IMR-90 (cell line): ENCODE results near the gene SIRT7. TPM values are rescaled to one million over a fixed set of nuclear protein-coding genes. Genes with fewer than 3 reads are reported as not detected.

Experiments
- ATAC-seq: fragments of 200-7000 bp; cut with Tn5 transposase; 2 replicates; pipeline ENCODE4 v1.9.1; 2020; ENCODE audit warnings: low read depth, mild to moderate bottlenecking, moderate library complexity
- BruUV-seq: library from RNA; stranded (reverse); fragments of 400-500 nt; replicated peaks from 2 replicates; lab custom pipeline; 2021; lab: Mats Ljungman, UMichigan
- CTCF ChIA-PET: fragments of 300-600 bp; formaldehyde crosslinking; extraction: SDS; loops from one replicate; lab custom pipeline; 2021; ENCODE audit warnings: antibody characterized with exemption; lab: Yijun Ruan, JAX
- POLR2A ChIA-PET: fragments of 300-600 bp; sonication (Branson Sonifier 250); formaldehyde crosslinking; loops from one replicate; lab custom pipeline; 2022; ENCODE audit warnings: antibody characterized with exemption; ENCODE audit not compliant: unreplicated experiment; lab: Charles Lee
- DNase-seq: peaks from one replicate; pipeline ENCODE4 v3.0.0; 2013
- H2AFZ ChIP-seq: replicated peaks from 2 replicates; pipeline ENCODE3; 2013; ENCODE audit warnings: low read length, mild to moderate bottlenecking; ENCODE audit not compliant: poor library complexity
- H2AK5ac ChIP-seq: 2 replicates; pipeline ENCODE4 v1.6.1; 2013; ENCODE audit warnings: low read depth, low read length, inconsistent platforms
- H2AK9ac ChIP-seq: replicated peaks from 2 replicates; pipeline ENCODE3; 2013; ENCODE audit warnings: mild to moderate bottlenecking, low read depth, low read length, moderate library complexity; ENCODE audit not compliant: poor library complexity
- H2BK120ac ChIP-seq: 2 replicates; pipeline ENCODE4 v1.6.1; 2013; ENCODE audit warnings: low read depth, low read length, inconsistent platforms
- H2BK15ac ChIP-seq: 3 replicates; pipeline ENCODE4 v1.6.1; 2013; ENCODE audit warnings: low read depth, low read length, inconsistent platforms
- H2BK20ac ChIP-seq: 2 replicates; pipeline ENCODE4 v1.6.1; 2013; ENCODE audit warnings: low read depth, mild to moderate bottlenecking, inconsistent platforms, low read length, moderate library complexity
- H2BK5ac ChIP-seq: 2 replicates; pipeline ENCODE4 v1.6.1; 2013; ENCODE audit warnings: mild to moderate bottlenecking, low read depth, low read length, inconsistent platforms; ENCODE audit not compliant: poor library complexity, severe bottlenecking
- H3K14ac ChIP-seq: replicated peaks from 2 replicates; pipeline ENCODE4 v1.6.1; 2013; ENCODE audit warnings: low read depth, low read length, inconsistent platforms
- H3K18ac ChIP-seq: 2 replicates; pipeline ENCODE4 v1.6.1; 2013; ENCODE audit warnings: low read depth, low read length, control low read depth
- H3K23ac ChIP-seq: 2 replicates; pipeline ENCODE4 v1.6.1; 2013; ENCODE audit warnings: low read depth, low read length, inconsistent platforms
- H3K27ac ChIP-seq: 2 replicates; pipeline ENCODE4 v1.5.1; 2013; ENCODE audit warnings: mild to moderate bottlenecking, control low read depth, low read length; ENCODE audit not compliant: insufficient read depth
- H3K27me3 ChIP-seq: 2 replicates; pipeline ENCODE4 v1.6.1; 2013; ENCODE audit warnings: low read length; ENCODE audit not compliant: control insufficient read depth, insufficient read depth
- H3K36me3 ChIP-seq: 2 replicates; pipeline ENCODE4 v1.6.1; 2013; ENCODE audit warnings: low read length, mixed read lengths; ENCODE audit not compliant: control insufficient read depth, insufficient read depth
- H3K4ac ChIP-seq: 2 replicates; pipeline ENCODE4 v1.6.1; 2013; ENCODE audit warnings: low read depth, low read length, inconsistent platforms
- H3K4me1 ChIP-seq: 2 replicates; pipeline ENCODE4 v1.6.1; 2013; ENCODE audit warnings: low read length, mixed read lengths; ENCODE audit not compliant: control insufficient read depth, insufficient read depth
- H3K4me2 ChIP-seq: 2 replicates; pipeline ENCODE4 v1.6.1; 2013; ENCODE audit warnings: low read depth, mild to moderate bottlenecking, control low read depth, low read length, moderate library complexity
- H3K4me3 ChIP-seq: 2 replicates; pipeline ENCODE4 v1.5.1; 2013; ENCODE audit warnings: low read depth, mild to moderate bottlenecking, control low read depth, low read length, moderate library complexity; ENCODE audit not compliant: insufficient read depth
- H3K56ac ChIP-seq: 2 replicates; pipeline ENCODE4 v1.6.1; 2013; ENCODE audit warnings: low read length, inconsistent platforms; ENCODE audit not compliant: insufficient read depth; ENCODE audit errors: extremely low read depth
- H3K79me1 ChIP-seq, 2 experiments: 2 replicates each; pipeline ENCODE4 v1.6.1; 2013; ENCODE audit warnings: low read length in 2 of 2, inconsistent platforms in 1 of 2, low read depth in 1 of 2
- H3K9ac ChIP-seq: 2 replicates; pipeline ENCODE4 v1.6.1; 2013; ENCODE audit warnings: low read depth, low read length, control low read depth
- H3K9me1 ChIP-seq: 2 replicates; pipeline ENCODE4 v1.6.1; 2013; ENCODE audit warnings: low read length, inconsistent platforms; ENCODE audit not compliant: insufficient read depth
- H3K9me3 ChIP-seq: 2 replicates; pipeline ENCODE4 v1.6.1; 2013; ENCODE audit warnings: low read length; ENCODE audit not compliant: control insufficient read depth, insufficient read depth
- H4K20me1 ChIP-seq: 2 replicates; pipeline ENCODE4 v1.6.1; 2013; ENCODE audit warnings: low read length, inconsistent platforms; ENCODE audit not compliant: insufficient read depth
- H4K5ac ChIP-seq: 2 replicates; pipeline ENCODE4 v1.6.1; 2013; ENCODE audit warnings: mild to moderate bottlenecking, low read depth, low read length, control low read depth
- H4K8ac ChIP-seq, 2 experiments: 2 replicates each; pipeline ENCODE4 v1.6.1; 2013; ENCODE audit warnings: low read depth in 2 of 2, low read length in 2 of 2, control low read depth in 1 of 2, inconsistent platforms in 1 of 2
- H4K91ac ChIP-seq: 2 replicates; pipeline ENCODE4 v1.6.1; 2013; ENCODE audit warnings: low read depth, low read length, inconsistent platforms; ENCODE audit not compliant: insufficient read depth
- BHLHE40 ChIP-seq: fragments of 150-350 bp; IDR thresholded peaks from 2 replicates; pipeline ENCODE4 v1.6.1; 2016; ENCODE audit warnings: mild to moderate bottlenecking, low read depth, low read length
- CEBPB ChIP-seq: IDR thresholded peaks from 2 replicates; pipeline ENCODE4 v1.6.1; 2012; ENCODE audit warnings: low read depth, low read length, improper control_type of control experiment
- CHD1 ChIP-seq: IDR thresholded peaks from 2 replicates; pipeline ENCODE4 v1.6.1; 2012; ENCODE audit warnings: low read depth, low read length, improper control_type of control experiment
- FOS ChIP-seq: fragments of 150-350 bp; IDR thresholded peaks from 2 replicates; pipeline ENCODE4 v1.6.1; 2016; ENCODE audit warnings: low read depth, low read length
- MAFK ChIP-seq: IDR thresholded peaks from 2 replicates; pipeline ENCODE4 v1.6.1; 2012; ENCODE audit warnings: low read depth, low read length, improper control_type of control experiment
- MAZ ChIP-seq: IDR thresholded peaks from 2 replicates; pipeline ENCODE4 v1.6.1; 2012; ENCODE audit warnings: low read depth, mild to moderate bottlenecking, low read length, improper control_type of control experiment, moderate library complexity, borderline replicate concordance
- MXI1 ChIP-seq: IDR thresholded peaks from 2 replicates; pipeline ENCODE4 v1.6.1; 2012; ENCODE audit warnings: low read depth, mild to moderate bottlenecking, low read length, moderate library complexity, borderline replicate concordance
- NFE2L2 ChIP-seq: fragments of 150-350 bp; IDR thresholded peaks from 2 replicates; pipeline ENCODE4 v1.6.1; 2016; ENCODE audit warnings: low read depth, mild to moderate bottlenecking, low read length
- POLR2A ChIP-seq: IDR thresholded peaks from 2 replicates; pipeline ENCODE4 v1.6.1; 2012; ENCODE audit warnings: mild to moderate bottlenecking, low read depth, low read length
- RAD21 ChIP-seq: IDR thresholded peaks from 2 replicates; pipeline ENCODE4 v1.6.1; 2012; ENCODE audit warnings: low read length, improper control_type of control experiment
- RCOR1 ChIP-seq: IDR thresholded peaks from 2 replicates; pipeline ENCODE4 v1.6.1; 2012; ENCODE audit warnings: mild to moderate bottlenecking, low read length, improper control_type of control experiment; ENCODE audit not compliant: insufficient replicate concordance
- SMC3 ChIP-seq: fragments of 150-350 bp; IDR thresholded peaks from 2 replicates; pipeline ENCODE4 v1.6.1; 2016; ENCODE audit warnings: low read depth, mild to moderate bottlenecking, antibody characterized with exemption, low read length, moderate library complexity
- WGBS, 2 experiments: methylation state at CpG; one replicate each; pipeline versions ENCODE4 v1.1.5 to v1.1.7; 2013; ENCODE audit warnings: missing lambda C conversion rate in 2 of 2; ENCODE audit not compliant: insufficient read length in 1 of 2; ENCODE audit errors: extremely low coverage in 2 of 2; 5-methylcytosine and 5-hydroxymethylcytosine counted together
- dilution Hi-C: fragments of 300-500 bp; cut with HindIII; formaldehyde crosslinking; loops from one replicate; pipeline ENCODE4 v1.14.3; 2018; ENCODE audit warnings: low sequenced_read_pairs; ENCODE audit not compliant: unreplicated experiment
- in situ Hi-C: fragments of 300-500 bp; cut with MboI; formaldehyde crosslinking; loops from 3 replicates; pipeline ENCODE4 v1.14.3; 2019; ENCODE audit warnings: low sequenced_read_pairs, inconsistent platforms, mixed read lengths
- intact Hi-C: fragments of 100-400 bp; cut with micrococcal nuclease; formaldehyde crosslinking; loops from 2 replicates; pipeline ENCODE4 v1.10.0; 2022
- polyA plus RNA-seq, 3 experiments: library from polyadenylated mRNA; depleted of rRNA; stranded (reverse); fragments of >200 nt; gene quantifications; 2 replicates each; pipeline ENCODE4 v1.2.3, GENCODE V29; 2012; ENCODE audit warnings: low replicate concordance in 1 of 3
- total RNA-seq: library from RNA; depleted of rRNA; stranded (reverse); fragments of >200 nt; gene quantifications from 2 replicates; pipeline ENCODE4 v1.2.3, GENCODE V29; 2012
- TF ChIP-seq, protein P1 (sequence below): fragments of 150-350 bp; IDR thresholded peaks from 2 replicates; pipeline ENCODE4 v1.6.1; 2017; ENCODE audit warnings: mild to moderate bottlenecking, antibody characterized with exemption, low read length, low read depth
- TF ChIP-seq, protein P2 (sequence below): conservative IDR thresholded peaks from 2 replicates; pipeline ENCODE4 v1.5.1; 2012; ENCODE audit warnings: mild to moderate bottlenecking, low read depth, low read length, improper control_type of control experiment

The SIRT7 gene
- total and polyA plus RNA-seq, 2 of the 4 experiments (the other 2 are of a cell fraction), result 14.5 to 19.8 TPM

DNA sequence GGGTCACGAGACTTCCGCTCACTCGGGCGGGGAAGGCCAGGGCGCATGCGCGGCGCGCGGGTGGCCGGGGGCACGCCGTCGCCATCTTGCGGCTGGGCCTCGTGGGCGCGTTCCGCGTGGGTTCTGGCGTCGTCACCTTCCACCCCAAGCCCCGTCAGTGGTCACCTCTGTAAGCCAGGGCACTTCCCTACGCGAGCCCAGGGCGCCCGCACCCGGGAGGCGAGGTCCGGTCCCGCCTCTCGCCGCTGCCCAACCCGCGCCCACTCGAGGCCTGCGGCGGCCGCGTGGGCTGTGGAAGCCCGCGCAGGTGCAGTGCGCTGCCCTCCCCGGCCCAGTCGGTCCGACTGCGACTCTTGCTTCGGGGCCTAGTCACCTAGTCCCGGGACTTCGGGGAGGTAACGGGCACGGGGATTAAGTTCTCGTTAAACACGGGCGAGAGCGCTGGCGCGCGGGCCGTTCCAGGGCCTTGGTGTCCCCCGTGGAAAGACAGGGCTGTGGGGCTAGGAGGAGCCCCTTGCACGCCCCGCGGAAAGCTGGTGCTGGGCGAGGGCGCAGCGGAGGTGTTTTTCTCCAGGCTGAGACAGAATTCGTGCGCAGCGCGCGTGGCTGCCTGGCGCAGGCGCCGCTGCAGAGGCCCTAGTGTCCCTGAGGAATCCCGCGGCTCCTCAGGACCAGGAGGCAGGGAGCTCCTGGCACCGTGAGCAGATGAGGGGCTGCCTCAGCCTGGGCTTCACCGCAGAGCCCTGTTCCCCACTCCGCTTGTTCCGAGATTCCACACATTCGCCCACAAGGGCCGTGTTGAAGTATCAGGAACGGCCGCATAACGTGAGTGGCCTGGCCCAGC lies 46.4 kb downstream of the SIRT7 start:
- peak overlapping the region; percentile 98 to 99 for H4K8ac ChIP-seq
- peak overlapping the region; percentile 99 for H2BK5ac ChIP-seq
- H2BK15ac ChIP-seq, result no peak overlapping the region; the same call in 2 of the 3 replicates
- peak overlapping the region; percentile 99 for H3K27ac ChIP-seq
- intact Hi-C loops (loop anchor here (2.0 kb wide), 1 partner anchor 151 kb away; the partner anchor contains the start of genes CENPX and LRRC45), in situ Hi-C loops (no loop called here), dilution Hi-C loops (no loop called here)
- DNase-seq (peak; percentile 83), ATAC-seq (peak; percentile 4)
- H2BK20ac ChIP-seq, result no peak overlapping the region
- H3K9me1 ChIP-seq, result peaks cover 8% of the 10 kb centered on the region; the same call in 1 of the 2 replicates
- H2AK9ac ChIP-seq, result peak overlapping the region; percentile 100
- H3K79me1 ChIP-seq, result peaks cover 5 to 58% of the 10 kb centered on the region in 2 experiments; a peak in 3 of 4 replicates
- ChIA-PET POLR2A (interaction anchor here (0.5 to 0.6 kb wide), 2 partner anchors 225 to 241 kb away, joined by 3 to 4 read pairs; no protein-coding TSS in a partner anchor), CTCF (interaction anchor here (0.5 kb wide), 1 partner anchor 78 kb away, joined by 3 read pairs; no protein-coding TSS in a partner anchor)
- peak overlapping the region; percentile 87 for H3K4me3 ChIP-seq
- H3K18ac ChIP-seq, result peak overlapping the region; percentile 85
- H3K23ac ChIP-seq, result peak overlapping the region; percentile 99
- peak overlapping the region; percentile 68 for H2BK120ac ChIP-seq
- peak overlapping the region; percentile 100 for H2AK5ac ChIP-seq
- no peaks in the 10 kb centered on the region for H3K27me3 ChIP-seq
- WGBS, 2 experiments, result 2% methylated on average over 49 of the region's 86 CpGs; no CpG with 5 or more reads in 1 of the 2 experiments
- peaks cover 39% of the 10 kb centered on the region for H4K20me1 ChIP-seq
- H3K4me1 ChIP-seq, result peaks cover 33% of the 10 kb centered on the region
- peaks cover 24% of the 10 kb centered on the region for H3K36me3 ChIP-seq
- H3K9ac ChIP-seq, result peak overlapping the region; percentile 97
- peak overlapping the region; percentile 98 for H4K91ac ChIP-seq
- TF ChIP-seq CHD1, result no peak
- no peak for TF ChIP-seq NFE2L2
- TF ChIP-seq RCOR1, result no peak
- peak; percentile 4; the same call in 1 of the 2 replicates for TF ChIP-seq POLR2A
- peak; percentile 90; the same call in 1 of the 2 replicates for TF ChIP-seq MAZ
- TF ChIP-seq MAFK, result no peak
- TF ChIP-seq FOS, result no peak
- TF ChIP-seq, protein P1, sequence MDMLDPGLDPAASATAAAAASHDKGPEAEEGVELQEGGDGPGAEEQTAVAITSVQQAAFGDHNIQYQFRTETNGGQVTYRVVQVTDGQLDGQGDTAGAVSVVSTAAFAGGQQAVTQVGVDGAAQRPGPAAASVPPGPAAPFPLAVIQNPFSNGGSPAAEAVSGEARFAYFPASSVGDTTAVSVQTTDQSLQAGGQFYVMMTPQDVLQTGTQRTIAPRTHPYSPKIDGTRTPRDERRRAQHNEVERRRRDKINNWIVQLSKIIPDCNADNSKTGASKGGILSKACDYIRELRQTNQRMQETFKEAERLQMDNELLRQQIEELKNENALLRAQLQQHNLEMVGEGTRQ, result peak; percentile 80
- TF ChIP-seq, protein P2, sequence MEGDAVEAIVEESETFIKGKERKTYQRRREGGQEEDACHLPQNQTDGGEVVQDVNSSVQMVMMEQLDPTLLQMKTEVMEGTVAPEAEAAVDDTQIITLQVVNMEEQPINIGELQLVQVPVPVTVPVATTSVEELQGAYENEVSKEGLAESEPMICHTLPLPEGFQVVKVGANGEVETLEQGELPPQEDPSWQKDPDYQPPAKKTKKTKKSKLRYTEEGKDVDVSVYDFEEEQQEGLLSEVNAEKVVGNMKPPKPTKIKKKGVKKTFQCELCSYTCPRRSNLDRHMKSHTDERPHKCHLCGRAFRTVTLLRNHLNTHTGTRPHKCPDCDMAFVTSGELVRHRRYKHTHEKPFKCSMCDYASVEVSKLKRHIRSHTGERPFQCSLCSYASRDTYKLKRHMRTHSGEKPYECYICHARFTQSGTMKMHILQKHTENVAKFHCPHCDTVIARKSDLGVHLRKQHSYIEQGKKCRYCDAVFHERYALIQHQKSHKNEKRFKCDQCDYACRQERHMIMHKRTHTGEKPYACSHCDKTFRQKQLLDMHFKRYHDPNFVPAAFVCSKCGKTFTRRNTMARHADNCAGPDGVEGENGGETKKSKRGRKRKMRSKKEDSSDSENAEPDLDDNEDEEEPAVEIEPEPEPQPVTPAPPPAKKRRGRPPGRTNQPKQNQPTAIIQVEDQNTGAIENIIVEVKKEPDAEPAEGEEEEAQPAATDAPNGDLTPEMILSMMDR, result peak; percentile 30; the same call in 1 of the 2 replicates
- peak; percentile 98 for TF ChIP-seq BHLHE40
- no peak for TF ChIP-seq SMC3
- peak; percentile 88; the same call in 1 of the 2 replicates for TF ChIP-seq MXI1
- TF ChIP-seq CEBPB, result no peak
- TF ChIP-seq RAD21, result no peak
- H2AFZ ChIP-seq, result peak overlapping the region; percentile 99
- H4K5ac ChIP-seq, result peak overlapping the region; percentile 95
- H3K9me3 ChIP-seq, result no peaks in the 10 kb centered on the region
- H3K4me2 ChIP-seq, result peak overlapping the region; percentile 88
- H3K14ac ChIP-seq, result peak overlapping the region; percentile 98
- H3K56ac ChIP-seq, result peak overlapping the region; percentile 91
- peak overlapping the region; percentile 99 for H3K4ac ChIP-seq
- no TSS peak for BruUV-seq
